DMS 273 (cell line): Measurements from ENCODE around the gene ZBTB6.
"Not testable (repeated sequence)": the region's sequence is repeated elsewhere in the genome, so short reads cannot be mapped to it uniquely, and the experiment has no call there.

Source experiments
- DNase-seq: peaks from one replicate; lab custom pipeline; 2025; ENCODE audit not compliant: unreplicated experiment; lab: John Stamatoyannopoulos, UW

The ZBTB6 gene

GRCh38 chr9:122929796-122930354, 16.8 kb upstream of the ZBTB6 start:
- DNase-seq = no peak

- DNase-seq = no peak
Observed at GRCh38 chr9:122923947-122924346, 10.8 kb upstream of the ZBTB6 start.

- no peak for DNase-seq
Observed at GRCh38 chr9:122922713-122923112, 9.6 kb upstream of the ZBTB6 start.

GRCh38 chr9:122918310-122918709, 5.2 kb upstream of the ZBTB6 start:
- DNase-seq = no peak

GRCh38 chr9:122912671-122912963, 506 bp downstream of the ZBTB6 start:
- no peak for DNase-seq

- not testable (repeated sequence) for DNase-seq
Observed at GRCh38 chr9:122906122-122906521, 7.0 kb downstream of the ZBTB6 start.

GRCh38 chr9:122904823-122905710, 8.1 kb downstream of the ZBTB6 start, which contains the start of gene RC3H2:
TSS of gene RC3H2 (minus strand) at chr9:122905359. CDS start at chr9:122897509, 7,850 bp downstream.
- DNase-seq = peak; percentile 100

GRCh38 chr9:122904466-122904822, 8.7 kb downstream of the ZBTB6 start:
- DNase-seq = peak; percentile 69

- no peak for DNase-seq
Observed at GRCh38 chr9:122900791-122901190, 12.3 kb downstream of the ZBTB6 start.

GRCh38 chr9:122897969-122898368, 15.2 kb downstream of the ZBTB6 start:
- no peak for DNase-seq

- DNase-seq = no peak
Observed at GRCh38 chr9:122888480-122888879, 24.6 kb downstream of the ZBTB6 start.

- no peak for DNase-seq
Observed at GRCh38 chr9:122883125-122883524, 30.0 kb downstream of the ZBTB6 start.

- no peak for DNase-seq
Observed at GRCh38 chr9:122879443-122879842, 33.7 kb downstream of the ZBTB6 start.

GRCh38 chr9:122875523-122875922, 37.6 kb downstream of the ZBTB6 start:
- no peak for DNase-seq

GRCh38 chr9:122867276-122867675, 45.8 kb downstream of the ZBTB6 start:
- not testable (repeated sequence) for DNase-seq

- DNase-seq = no peak
Observed at GRCh38 chr9:122866079-122866478, 47.0 kb downstream of the ZBTB6 start.

- DNase-seq = no peak
Observed at GRCh38 chr9:122865300-122865699, 47.8 kb downstream of the ZBTB6 start.

- no peak for DNase-seq
Observed at GRCh38 chr9:122863407-122863806, 49.7 kb downstream of the ZBTB6 start.

- no peak for DNase-seq
Observed at GRCh38 chr9:122860319-122861142, 52.6 kb downstream of the ZBTB6 start.
